HFF-Myc (cell line): Measurements from ENCODE around the gene SCMH1.

Experiments used
- DNase-seq: peaks from one replicate; pipeline ENCODE4 v3.0.0-alpha.2; 2011; ENCODE audit warnings: low read depth; ENCODE audit errors: extremely low read depth
- H3K4me3 ChIP-seq: replicated peaks from 2 replicates; pipeline ENCODE4 v1.5.1; 2011; ENCODE audit warnings: low read depth, mild to moderate bottlenecking, control low read depth, low read length
- TF ChIP-seq, protein P1 (sequence below): IDR thresholded peaks from 2 replicates; pipeline ENCODE4 v1.5.1; 2012; ENCODE audit warnings: mild to moderate bottlenecking, low read depth, low read length, control low read depth; ENCODE audit errors: missing control alignments

SCMH1 gene

DNA sequence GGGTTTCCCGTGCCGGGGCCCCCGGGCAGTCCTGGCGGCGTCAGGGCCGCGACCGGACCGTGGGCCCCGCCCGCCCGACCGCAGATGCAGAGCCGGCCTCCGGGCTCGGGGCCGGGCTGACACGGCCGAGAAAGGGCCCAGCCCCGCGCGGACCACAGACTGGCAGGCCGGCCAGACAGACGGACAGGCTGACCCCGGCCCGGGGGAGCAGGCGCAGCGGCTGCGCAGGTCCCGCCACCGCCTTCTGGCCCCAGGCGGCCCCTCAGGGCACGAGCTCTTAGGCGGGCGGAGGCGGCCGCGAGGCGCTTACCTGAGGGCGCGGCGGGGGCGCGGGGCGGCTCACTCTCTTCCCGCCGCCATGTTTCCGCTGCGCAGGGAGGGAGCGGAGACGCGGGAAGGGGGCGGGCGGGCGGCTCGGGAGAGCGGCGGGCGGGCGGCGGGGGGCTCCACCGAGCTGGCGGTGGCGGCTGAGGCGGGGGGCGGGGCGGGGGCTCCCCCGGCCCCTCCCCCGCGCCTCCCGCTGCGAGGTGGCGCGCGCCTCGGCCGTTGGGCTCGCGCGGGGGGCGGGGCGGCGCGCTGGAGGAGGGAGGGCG is at the start of gene SCMH1:
TSS of gene SCMH1 (minus strand) at position 558 of the 593 bp plus-strand sequence. CDS start 56,173 bp downstream, outside the sequence.
- DNase-seq = no peak
- peak within 1 kb of the TSS; percentile 57 for H3K4me3 ChIP-seq
- TF ChIP-seq, protein P1, sequence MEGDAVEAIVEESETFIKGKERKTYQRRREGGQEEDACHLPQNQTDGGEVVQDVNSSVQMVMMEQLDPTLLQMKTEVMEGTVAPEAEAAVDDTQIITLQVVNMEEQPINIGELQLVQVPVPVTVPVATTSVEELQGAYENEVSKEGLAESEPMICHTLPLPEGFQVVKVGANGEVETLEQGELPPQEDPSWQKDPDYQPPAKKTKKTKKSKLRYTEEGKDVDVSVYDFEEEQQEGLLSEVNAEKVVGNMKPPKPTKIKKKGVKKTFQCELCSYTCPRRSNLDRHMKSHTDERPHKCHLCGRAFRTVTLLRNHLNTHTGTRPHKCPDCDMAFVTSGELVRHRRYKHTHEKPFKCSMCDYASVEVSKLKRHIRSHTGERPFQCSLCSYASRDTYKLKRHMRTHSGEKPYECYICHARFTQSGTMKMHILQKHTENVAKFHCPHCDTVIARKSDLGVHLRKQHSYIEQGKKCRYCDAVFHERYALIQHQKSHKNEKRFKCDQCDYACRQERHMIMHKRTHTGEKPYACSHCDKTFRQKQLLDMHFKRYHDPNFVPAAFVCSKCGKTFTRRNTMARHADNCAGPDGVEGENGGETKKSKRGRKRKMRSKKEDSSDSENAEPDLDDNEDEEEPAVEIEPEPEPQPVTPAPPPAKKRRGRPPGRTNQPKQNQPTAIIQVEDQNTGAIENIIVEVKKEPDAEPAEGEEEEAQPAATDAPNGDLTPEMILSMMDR = no peak

DNA sequence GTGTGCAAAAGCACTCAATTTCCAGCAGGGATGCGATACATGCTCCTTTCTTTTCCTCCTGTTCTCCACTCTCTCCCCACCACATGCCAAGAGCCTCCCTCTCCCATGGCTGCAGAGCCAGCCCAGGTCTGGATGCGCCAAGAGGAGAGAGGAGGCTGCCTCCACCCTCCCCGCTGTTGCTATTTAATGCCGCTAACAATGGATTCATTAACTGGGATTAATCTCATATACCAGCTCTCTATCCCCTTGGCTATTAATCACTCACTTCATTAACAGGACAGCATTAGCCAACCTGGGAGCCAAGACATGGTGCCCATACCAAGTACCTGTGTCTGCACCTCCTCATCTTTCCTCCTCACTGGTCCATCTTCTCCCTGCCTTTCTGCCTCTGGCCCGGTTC is 49.1 kb upstream of the SCMH1 start:
- DNase-seq = no peak
- no peak overlapping the region for H3K4me3 ChIP-seq
- TF ChIP-seq, protein P1 = no peak

DNA sequence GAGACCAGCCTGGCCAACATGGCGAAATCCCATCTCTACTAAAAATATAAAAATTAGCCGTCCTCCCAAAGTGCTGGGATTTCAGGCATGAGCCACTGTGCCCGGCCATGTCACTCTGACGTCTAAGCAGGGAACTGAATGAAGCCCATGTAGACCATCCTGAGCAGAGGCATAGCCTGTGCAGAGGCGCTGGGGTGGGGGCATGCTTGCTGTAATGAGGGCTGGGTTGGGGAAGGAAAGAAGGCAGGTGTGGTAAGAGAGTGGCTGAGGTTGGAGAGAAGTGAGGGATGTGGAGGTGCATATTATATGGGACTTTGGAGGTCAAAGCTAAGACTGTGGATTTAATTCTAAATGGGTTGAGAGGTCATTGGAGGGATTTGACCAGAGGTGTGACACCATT is 47.1 kb upstream of the SCMH1 start:
- H3K4me3 ChIP-seq = no peak overlapping the region
- DNase-seq = no peak
- TF ChIP-seq, protein P1 = no peak

DNA sequence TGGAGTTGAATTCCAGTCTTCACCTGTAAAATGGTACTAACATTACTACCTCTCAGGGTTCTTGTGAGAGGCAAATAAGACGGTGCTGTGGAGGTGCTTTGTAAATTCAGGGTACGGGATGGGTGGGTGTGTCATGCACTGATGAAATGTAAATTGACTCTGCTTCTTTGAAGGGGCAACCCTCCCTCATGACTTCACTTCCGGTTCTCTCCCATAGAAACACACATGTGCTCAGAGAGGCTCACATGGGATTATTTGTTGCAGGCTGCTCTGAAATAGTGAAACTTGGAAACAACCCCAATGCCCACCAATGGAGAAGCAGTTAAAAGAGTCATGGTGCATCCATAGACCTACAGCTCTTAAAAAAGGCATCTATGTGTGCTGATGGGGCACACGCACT is 44.9 kb upstream of the SCMH1 start:
- no peak for DNase-seq
- H3K4me3 ChIP-seq = no peak overlapping the region
- TF ChIP-seq, protein P1 = no peak

DNA sequence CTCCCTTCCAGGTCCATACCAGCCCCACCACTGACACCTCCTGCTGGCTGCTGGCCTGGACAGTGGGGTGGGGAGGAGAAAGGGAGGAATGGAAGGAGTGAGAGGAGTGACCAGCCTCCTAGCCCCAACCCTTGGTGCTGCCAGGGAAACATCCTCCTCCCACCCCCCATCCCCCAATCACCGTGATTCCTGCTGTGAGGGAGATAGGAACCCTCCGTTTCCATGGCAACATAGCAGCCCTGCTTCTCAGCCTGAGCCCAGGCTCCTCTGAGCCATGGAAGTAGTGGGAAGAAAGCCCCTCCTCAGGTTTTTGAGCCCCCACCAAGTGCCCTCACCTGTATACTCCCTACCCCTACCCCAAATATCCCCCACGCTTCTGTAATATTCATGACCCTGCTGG is 44.4 kb upstream of the SCMH1 start:
- H3K4me3 ChIP-seq = no peak overlapping the region
- DNase-seq = no peak
- TF ChIP-seq, protein P1 = no peak

DNA sequence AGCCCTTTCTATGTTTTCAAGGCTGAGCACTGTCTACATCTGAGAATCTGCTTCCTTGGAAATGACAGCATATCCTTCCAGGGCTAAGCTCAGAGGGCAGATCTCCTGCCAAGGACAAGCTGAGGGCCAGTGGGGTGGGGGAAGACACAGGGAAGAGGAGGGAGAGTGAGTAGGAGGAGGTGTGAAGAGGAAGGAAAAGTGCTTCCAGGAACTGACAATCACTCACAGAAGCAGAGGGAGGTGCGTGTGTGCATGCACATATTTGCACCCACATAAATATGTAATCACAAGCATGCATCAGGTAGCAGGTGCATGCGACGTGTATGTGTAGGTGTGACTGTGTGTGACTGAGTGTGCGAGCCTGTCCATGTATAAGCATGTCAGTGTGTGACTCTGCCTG is 43.7 kb upstream of the SCMH1 start:
- H3K4me3 ChIP-seq = no peak overlapping the region
- no peak for DNase-seq
- TF ChIP-seq, protein P1 = no peak

DNA sequence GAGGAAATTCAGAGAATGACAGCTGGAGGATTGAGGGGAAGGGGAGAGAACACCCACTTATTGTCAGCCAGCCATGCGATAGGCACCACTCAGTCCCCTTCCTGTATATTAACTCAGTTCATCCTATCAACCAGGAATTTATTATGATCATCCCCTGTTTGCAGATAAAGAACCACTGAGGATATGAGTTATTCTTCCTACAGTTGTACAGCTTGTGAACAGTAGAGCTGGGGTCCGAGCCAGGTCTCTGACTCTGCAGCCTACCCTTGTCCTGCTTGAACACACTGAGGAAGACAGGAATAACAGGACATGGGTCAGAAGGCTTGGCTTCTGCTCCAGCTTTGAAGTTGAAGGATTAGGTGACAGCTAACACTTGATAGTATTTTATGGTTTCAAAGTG is 42.0 kb upstream of the SCMH1 start:
- TF ChIP-seq, protein P1 = no peak
- no peak overlapping the region for H3K4me3 ChIP-seq
- DNase-seq = no peak
